Adrenal gland (tissue), 5 donors: ENCODE data around the gene NIFK.

Experiments used
- CTCF ChIP-seq, 6 experiments: fragments of 450-650 bp in 4 of 6; fragments of 200-600 bp in 2 of 6; sonication (generic) in 1 of 6; IDR thresholded peaks; 1 replicate in 5 of 6; 2 replicates in 1 of 6; pipeline versions ENCODE4 v1.5.1 to v1.8.0; 2016 to 2021; ENCODE audit warnings: antibody characterized with exemption in 6 of 6, mild to moderate bottlenecking in 2 of 6, moderate library complexity in 1 of 6
- POLR2A ChIP-seq, 2 donors: fragments of 450-650 bp; IDR thresholded peaks; one replicate each; pipeline ENCODE4 v1.6.1; 2017; ENCODE audit warnings: antibody characterized with exemption in 2 of 2, mild to moderate bottlenecking in 2 of 2, moderate library complexity in 1 of 2
- donor health status: DM: no; HTN: no; CAD: no.

GRCh38 chr2:121727950-121728349 is 8.7 kb downstream of the NIFK start:
- no peak for TF ChIP-seq CTCF (IDR thresholded peaks at IDR 0.05)
- TF ChIP-seq POLR2A (IDR thresholded peaks at IDR 0.05), result no peak
